GM21717 (cell line): ENCODE data around the gene TK2.
"Not testable (repeated sequence)": the region's sequence is repeated elsewhere in the genome, so short reads cannot be mapped to it uniquely, and the experiment has no call there.

Source experiments
- ATAC-seq: cut with Tn5 transposase; IDR thresholded peaks from one replicate; pipeline ENCODE4 v1.9.1; 2021; ENCODE audit warnings: mild to moderate bottlenecking, moderate library complexity; ENCODE audit not compliant: unreplicated experiment

The TK2 gene

DNA sequence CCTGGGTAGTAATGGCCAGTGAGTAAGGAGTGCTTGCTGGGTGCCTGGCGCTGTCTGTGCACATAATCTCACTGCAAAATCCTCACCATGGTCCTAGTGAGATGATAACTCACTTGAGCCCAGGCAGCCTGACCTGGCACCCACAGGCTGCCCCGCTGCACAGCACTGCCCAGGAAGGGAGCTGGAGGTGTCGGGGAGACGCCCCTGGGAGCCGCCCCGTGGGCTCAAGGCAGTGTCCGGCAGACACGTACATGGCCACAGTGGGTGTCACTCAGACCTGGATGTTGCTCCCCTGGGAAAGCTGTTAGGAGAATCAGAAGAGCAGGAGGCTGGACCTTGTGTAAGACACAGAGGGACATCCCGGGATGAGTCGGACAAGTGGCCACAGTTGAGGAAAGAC, 78.7 kb downstream of the TK2 start:
- no peak for ATAC-seq

DNA sequence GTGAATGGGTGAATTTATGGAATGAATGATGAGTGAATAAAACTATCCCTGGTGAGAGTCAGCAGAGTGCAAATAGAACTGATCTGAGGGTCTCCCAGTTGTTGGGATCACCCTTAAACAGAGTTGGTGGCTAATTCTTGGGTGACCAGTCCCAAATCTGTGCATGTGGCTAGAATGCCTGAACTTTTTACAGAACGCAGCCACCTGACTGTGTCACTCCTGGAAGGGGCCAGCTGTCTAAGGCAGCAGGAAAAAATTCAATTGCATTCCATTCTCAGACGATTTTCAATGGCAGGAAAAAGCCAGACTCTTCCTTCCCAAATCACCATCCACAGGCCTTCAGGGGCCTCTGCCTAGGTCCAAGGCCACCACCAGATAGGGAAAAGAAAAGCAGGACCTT, 79.4 kb downstream of the TK2 start:
- ATAC-seq = no peak

DNA sequence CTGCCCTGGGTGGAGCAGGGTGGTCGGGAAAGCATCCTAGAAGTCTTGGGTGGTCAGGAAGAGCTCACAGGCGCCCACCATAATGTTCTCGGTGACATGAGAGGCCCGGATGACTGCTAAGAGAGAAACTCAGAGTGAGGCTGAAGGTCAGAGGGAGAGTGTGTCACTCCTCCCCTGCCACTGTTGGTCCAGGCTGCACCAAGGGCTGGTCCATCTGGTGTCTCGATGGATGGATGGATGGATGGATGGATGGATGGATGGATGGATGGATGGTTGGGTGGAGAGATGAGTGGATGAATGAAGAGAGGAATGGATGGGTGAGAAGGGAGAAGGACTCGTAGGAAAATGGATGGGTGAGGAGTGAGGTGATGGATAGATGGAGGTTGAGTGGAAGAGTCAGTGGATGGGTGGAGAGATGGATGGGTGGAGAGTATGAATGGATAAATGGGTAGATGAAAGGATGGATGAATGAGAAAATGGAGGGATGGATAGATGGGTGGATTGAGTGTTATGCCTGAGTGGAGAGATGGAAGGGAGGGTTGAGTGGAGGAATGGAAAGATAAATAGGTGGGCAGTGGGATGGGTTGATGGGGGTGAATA, 79.9 kb downstream of the TK2 start:
- no peak for ATAC-seq

- ATAC-seq = no peak
These were observed 80.5 kb downstream of the TK2 start for GRCh38 chr16:66469291-66469946.

DNA sequence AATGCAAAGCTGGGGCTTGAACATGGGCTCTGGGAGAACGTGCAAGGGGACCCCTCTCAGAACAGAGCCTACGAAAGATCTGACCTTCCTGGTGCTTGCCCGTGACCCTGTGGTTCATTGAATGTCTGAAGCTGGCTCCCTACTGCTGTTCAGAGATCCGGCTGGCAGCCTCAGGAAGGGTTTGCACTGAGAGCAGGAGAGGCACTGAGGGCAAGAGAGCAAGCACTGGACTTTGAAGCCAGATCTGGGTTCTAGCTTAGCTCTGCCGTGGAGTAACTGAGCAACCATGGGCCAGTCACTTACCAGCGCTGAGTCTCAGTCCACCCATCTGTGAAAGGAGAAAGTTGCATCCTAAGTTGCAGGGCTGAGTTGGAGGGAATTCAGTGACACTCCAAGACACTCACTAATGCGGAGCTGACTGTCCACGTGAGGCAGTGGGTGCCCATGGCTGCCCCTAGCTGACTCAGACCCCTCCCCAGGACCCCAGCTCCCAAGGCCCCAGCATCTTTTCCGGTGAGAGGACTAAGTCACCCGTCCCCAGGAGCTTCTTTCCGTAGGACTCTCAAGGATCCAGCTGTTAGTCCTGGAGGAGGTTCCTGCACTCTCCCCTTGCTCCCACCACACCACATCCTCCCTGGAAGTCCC, 81.5 kb downstream of the TK2 start:
- no peak for ATAC-seq

DNA sequence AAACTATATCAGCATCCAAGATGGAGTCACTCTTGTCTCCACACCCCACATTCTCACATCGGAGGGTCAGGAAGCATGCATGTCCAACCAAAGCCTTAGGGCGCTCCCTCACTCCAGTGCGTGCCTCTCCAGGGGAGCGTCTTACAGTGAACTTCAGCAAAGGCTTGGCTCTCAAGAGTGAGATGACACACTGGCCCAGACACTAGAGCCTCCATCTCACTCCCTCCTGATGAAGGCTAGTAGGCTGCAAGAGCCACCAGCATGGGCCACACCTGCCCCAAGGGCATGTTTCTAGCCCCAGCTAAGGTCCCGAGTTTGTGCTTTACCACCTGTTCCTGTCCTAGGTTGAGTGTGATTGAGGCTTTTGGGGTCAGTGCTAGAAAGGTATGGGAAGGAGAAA, 82.3 kb downstream of the TK2 start:
- ATAC-seq = no peak

DNA sequence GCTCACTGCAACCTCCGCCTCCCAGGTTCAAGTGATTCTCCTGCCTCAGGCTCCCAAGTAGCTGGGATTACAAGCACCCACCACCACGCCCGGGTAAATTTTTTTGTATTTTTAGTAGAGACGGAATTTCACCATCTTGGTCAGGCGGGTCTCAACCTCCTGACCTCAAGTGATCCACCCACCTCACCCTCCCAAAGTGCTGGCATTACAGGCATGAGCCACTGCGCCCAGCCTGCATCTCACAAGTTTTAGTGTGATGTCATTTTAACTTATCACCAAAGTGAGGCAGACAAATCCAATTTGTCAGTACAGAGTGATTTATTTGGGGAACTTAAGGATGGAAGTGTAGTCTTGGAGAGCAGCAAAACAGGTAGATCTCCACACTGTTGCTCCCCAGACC, 83.3 kb downstream of the TK2 start:
- not testable (repeated sequence) for ATAC-seq

- not testable (repeated sequence) for ATAC-seq
These were observed 84.0 kb downstream of the TK2 start for GRCh38 chr16:66465946-66466345.

GRCh38 chr16:66462912-66463311, 87.0 kb downstream of the TK2 start:
- no peak for ATAC-seq

DNA sequence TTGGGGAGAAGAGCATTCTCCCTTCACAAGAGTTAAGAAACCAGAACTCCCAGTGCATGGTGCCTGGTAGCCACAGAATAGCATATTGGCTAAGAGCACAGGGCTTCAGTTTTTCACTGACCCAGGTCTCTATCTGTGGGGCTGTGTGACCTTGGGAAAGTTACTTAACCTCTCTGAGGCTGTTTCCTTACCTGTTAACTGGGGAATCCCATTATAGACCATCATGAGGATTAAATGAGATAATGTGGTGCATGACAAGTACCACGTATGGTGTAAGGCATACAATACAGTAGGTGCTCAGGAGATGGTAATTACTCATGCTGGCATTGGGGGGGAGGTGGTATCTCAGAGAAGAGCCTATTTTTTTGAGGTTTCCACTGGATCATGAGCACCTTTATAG, 89.2 kb downstream of the TK2 start:
- no peak for ATAC-seq

DNA sequence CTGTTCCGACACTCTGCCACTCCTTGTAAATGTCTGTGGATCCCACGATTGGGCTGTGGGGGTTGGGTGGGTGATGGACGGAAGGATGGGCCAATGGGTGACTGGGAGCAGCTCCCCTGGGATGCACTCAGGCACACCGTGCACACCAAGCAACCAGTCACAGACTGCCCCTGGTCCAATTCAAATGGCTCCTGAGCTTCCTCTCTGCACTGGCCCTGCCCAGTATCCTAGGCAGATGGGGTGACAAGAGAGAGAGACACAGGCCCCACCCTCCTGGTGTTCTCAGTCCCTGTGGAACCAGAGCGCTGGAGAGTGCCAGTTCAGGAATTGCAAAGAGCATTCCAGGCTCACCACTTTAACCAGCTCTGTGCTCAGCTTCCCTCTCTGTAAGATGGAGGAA, 90.0 kb downstream of the TK2 start:
- no peak for ATAC-seq

DNA sequence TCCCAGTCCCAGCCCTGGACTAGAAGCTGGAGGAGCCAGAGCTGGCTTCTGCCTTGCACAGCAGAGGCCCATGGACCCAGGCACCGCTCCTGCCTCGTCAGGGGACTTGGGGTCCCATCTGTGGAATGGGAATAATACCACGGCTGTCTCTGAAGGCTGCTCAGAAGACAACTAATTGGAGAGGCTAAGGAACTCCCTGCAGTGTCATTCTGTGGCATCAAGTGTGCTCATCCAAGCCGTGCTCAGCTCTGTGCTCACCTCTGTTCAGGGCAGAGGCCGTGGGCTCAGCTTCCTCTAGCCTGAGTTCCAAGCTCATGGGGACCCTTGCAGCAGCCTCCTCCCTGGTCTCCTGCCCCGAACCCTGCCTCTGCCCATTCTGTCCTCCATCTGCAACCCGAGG, 91.1 kb downstream of the TK2 start:
- ATAC-seq = no peak

GRCh38 chr16:66458292-66458691, 91.6 kb downstream of the TK2 start:
- ATAC-seq = no peak
